COLO668 (cell line): ENCODE measurements around the gene NCLN.
"Not testable (repeated sequence)": the region's sequence is repeated elsewhere in the genome, so short reads cannot be mapped to it uniquely, and the experiment has no call there.

Experiments
- DNase-seq: peaks from one replicate; lab custom pipeline; 2025; ENCODE audit not compliant: unreplicated experiment; lab: John Stamatoyannopoulos, UW

NCLN gene

GRCh38 chr19:3183721-3184641, 1.7 kb upstream of the NCLN start:
- no peak for DNase-seq

- peak; percentile 72 for DNase-seq
Observed at GRCh38 chr19:3184847-3185460, 776 bp upstream of the NCLN start.

GRCh38 chr19:3186160-3186688, 494 bp downstream of the NCLN start:
- no peak for DNase-seq

GRCh38 chr19:3186891-3187661, 1.3 kb downstream of the NCLN start:
- no peak for DNase-seq

GRCh38 chr19:3187662-3188511, 2.2 kb downstream of the NCLN start:
- no peak for DNase-seq

- peak; percentile 36 for DNase-seq
Observed at GRCh38 chr19:3188627-3189596, 3.2 kb downstream of the NCLN start.

GRCh38 chr19:3189702-3190469, 4.2 kb downstream of the NCLN start:
- DNase-seq: no peak

- no peak for DNase-seq
Observed at GRCh38 chr19:3190470-3190770, 4.7 kb downstream of the NCLN start.

GRCh38 chr19:3190921-3191805, 5.4 kb downstream of the NCLN start:
- no peak for DNase-seq

GRCh38 chr19:3191806-3192104, 6.0 kb downstream of the NCLN start:
- DNase-seq: not testable (repeated sequence)

- DNase-seq: no peak
Observed at GRCh38 chr19:3192228-3192635, 6.5 kb downstream of the NCLN start.

GRCh38 chr19:3192684-3193083, 7.0 kb downstream of the NCLN start:
- no peak for DNase-seq

- no peak for DNase-seq
Observed at GRCh38 chr19:3193256-3194105, 7.8 kb downstream of the NCLN start.

GRCh38 chr19:3194106-3195087, 8.7 kb downstream of the NCLN start:
- DNase-seq: no peak

- no peak for DNase-seq
Observed at GRCh38 chr19:3196064-3196932, 10.6 kb downstream of the NCLN start.
